Measurements from ENCODE around the gene EXTL1.

Gene EXTL1

DNA sequence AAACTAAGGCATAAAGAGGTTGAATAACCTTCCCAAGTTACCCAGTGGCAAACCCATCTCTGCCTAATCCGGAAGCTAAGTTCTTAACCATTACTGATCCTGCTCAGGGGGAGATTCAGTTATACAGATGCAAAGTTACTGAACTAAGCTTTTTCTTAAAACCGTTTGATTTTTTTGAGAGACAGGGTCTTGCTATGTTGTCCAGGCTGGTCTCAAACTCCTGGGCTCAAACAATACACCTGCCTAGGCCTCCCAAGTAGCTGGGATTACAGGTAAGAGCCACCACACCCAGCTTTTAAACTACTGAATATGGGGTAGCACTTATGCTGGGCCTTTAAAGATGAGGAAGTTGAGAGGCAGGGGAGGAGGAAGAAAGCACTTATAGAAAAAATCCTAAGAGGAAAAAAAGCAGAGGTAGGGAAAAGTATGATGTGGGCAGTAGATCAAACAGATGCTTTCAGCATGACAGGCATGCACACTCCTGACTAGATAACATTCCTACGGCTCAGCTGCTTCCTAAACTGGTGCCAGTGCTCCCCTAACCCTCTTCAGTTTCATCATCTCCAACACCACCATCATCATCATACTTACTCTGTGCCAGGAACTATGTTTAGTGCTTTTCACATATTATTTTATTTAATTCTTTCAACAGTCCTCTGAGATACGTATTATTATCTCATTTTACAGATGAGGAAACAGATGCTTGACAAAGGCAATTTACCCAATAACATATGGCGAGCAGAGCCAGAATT is 29.5 kb upstream of the EXTL1 start:
- no peak for DNase-seq (ENCODE audit: low read depth)
- no peak overlapping the region for H3K4me3 ChIP-seq (replicated peaks; ENCODE audit: low read depth, low read length)
- TF ChIP-seq, protein P1, sequence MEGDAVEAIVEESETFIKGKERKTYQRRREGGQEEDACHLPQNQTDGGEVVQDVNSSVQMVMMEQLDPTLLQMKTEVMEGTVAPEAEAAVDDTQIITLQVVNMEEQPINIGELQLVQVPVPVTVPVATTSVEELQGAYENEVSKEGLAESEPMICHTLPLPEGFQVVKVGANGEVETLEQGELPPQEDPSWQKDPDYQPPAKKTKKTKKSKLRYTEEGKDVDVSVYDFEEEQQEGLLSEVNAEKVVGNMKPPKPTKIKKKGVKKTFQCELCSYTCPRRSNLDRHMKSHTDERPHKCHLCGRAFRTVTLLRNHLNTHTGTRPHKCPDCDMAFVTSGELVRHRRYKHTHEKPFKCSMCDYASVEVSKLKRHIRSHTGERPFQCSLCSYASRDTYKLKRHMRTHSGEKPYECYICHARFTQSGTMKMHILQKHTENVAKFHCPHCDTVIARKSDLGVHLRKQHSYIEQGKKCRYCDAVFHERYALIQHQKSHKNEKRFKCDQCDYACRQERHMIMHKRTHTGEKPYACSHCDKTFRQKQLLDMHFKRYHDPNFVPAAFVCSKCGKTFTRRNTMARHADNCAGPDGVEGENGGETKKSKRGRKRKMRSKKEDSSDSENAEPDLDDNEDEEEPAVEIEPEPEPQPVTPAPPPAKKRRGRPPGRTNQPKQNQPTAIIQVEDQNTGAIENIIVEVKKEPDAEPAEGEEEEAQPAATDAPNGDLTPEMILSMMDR (IDR thresholded peaks at IDR 0.05; ENCODE audit: low read length, missing control alignments) = no peak

DNA sequence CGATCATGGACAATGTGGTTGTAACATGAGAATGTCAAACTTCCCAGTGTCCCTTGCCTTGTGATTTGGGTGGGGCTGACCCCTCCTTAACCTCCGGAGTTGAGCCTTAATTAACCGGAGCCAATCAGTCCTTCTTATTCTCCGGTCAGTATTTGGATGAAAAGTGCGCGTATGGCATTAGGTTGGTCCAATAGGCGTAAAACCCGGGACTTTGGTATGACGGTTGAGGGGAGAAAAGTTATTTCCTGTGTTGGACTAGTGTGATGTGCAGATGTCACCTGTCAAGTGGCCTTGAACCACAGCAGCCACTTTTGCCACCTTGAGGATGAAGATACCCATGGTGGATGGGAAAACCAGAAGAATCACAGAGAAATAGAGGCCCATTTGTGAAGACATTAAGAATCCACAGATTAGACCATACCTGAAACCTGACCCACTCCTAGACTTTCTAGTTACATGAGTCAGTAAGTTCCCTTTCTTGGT is 28.8 kb upstream of the EXTL1 start:
- H3K4me3 ChIP-seq (replicated peaks; ENCODE audit: low read depth, low read length) = no peak overlapping the region
- TF ChIP-seq, protein P1 (IDR thresholded peaks at IDR 0.05; ENCODE audit: low read length, missing control alignments) = no peak
- no peak for DNase-seq (ENCODE audit: low read depth)

DNA sequence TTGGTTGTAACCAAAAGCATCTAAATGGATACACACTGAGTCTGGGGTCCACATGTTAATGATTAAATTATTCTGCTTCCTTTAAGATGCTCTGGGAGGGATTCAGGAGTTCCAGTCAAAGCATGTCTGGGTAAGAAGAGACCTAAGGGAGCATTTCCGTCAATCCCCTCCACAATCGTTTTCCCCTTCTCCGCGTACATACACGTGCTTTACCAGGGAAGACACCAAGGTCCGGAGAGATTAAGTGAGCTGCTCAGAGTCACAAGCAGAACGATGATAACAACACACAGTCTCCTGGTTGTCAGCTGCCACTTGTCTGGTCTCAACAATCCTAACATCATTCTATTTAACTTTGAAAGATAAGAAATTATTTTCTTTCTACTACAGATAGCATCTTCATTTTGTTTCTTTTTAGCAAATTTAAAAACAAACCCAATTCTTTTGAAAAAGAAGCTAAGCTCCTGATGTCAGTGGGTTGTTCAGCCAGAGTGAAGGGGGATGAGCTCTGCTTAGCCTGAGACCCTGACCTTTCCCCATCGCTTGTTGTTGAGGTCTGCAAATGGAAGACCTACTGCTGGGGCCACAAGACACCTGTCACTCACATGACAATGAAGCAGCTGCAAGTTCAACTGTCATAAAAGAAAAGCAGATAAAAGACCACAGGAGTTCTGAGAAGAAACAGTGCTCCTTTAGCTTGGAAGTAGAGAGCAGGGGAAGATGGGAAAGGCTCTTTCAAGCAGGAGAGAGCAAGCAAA is 28.2 kb upstream of the EXTL1 start:
- TF ChIP-seq, protein P1 (IDR thresholded peaks at IDR 0.05; ENCODE audit: low read length, missing control alignments) = no peak
- no peak for DNase-seq (ENCODE audit: low read depth)
- H3K4me3 ChIP-seq (replicated peaks; ENCODE audit: low read depth, low read length) = no peak overlapping the region

DNA sequence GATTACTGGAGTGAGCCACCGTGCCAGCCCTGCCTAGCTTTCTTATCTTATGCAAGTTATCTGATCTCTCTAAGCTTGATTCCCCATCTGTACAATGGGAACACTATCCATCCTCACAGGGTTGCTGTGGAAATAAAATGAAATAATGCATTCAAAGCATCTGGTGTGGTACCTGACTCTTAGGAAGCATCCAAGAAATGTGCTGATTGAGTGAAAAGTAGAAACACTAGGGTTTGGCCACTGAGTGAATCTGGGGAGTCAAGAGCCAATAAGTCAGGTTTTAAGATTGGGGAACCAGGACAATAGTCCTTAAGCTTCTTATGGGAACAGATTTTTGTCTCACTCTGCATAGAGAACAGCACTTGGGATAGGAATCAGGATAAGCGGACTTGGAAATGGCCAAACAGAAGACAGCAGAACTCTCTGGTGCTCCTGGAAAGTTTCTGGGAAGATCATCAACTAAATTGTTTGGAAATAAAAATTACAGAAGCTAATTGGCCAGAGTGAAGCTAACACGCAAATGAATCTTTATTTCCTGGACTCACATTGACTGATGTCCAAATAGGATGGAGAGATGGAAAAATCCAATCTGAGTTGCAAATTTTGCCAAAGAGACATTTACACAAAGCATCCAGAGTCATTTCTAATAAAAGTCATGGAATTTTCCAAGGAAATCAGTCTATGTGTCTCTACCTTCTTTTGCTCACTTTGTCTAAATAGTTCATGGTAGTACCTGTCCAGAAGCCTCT is 27.0 kb upstream of the EXTL1 start:
- no peak overlapping the region for H3K4me3 ChIP-seq (replicated peaks; ENCODE audit: low read depth, low read length)
- TF ChIP-seq, protein P1 (IDR thresholded peaks at IDR 0.05; ENCODE audit: low read length, missing control alignments) = no peak
- no peak for DNase-seq (ENCODE audit: low read depth)

DNA sequence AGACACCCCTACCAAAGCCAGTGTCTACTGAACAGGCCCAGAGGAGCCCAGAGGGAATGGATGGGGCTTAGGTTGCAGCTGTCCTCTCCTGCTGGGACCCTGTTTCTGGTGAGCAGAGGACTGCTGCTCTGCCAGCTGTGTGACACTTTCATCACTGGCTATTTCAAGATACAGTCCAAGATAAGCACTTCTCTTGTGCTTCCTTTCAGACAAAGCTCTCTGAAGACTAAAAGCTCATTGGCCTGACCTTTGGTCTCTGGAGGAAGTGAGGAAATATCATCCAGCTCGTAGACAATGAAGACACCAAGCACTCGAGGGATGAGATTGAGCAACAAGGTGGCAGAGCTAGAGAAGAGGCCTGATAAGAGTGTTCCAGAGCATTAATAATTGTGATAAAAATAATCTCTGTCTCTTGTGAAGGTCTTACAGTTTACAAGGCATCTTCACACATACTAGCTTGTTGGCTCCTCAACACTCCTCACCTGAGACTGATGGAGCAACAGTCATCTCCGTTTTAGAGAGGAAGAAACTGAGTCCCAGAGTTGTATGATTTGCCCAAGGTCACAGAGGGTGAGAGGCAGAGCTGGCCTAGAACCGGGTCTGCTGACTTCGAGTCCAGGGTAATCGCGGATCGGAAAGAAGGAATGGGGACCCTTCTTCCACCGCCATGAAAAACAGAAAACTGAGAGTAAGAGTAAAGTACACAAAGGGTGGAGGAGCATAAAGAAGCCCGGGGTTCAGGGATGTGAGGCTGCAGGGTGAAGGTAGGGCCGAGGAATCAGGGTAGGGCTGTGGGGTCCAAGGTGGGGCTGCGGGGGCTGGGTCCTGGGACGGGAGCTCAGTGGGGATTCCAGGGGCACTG is 24.4 kb upstream of the EXTL1 start:
- DNase-seq (ENCODE audit: low read depth) = peak; percentile 90
- TF ChIP-seq, protein P1 (IDR thresholded peaks at IDR 0.05; ENCODE audit: low read length, missing control alignments) = no peak
- H3K4me3 ChIP-seq (replicated peaks; ENCODE audit: low read depth, low read length) = peak overlapping the region; percentile 61

Measured in fibroblast of pulmonary artery (primary cell).